IMR-90 (cell line): ENCODE measurements around the gene TOMM20. TPM values are rescaled to one million over a fixed set of nuclear protein-coding genes. Genes with fewer than 3 reads are reported as not detected.
A peak's percentile ranks its signal among the peaks of the same experiment; 100 is the strongest.

Experiments used
- ATAC-seq: fragments of 200-7000 bp; cut with Tn5 transposase; 2 replicates; pipeline ENCODE4 v1.9.1; 2020; ENCODE audit warnings: low read depth, mild to moderate bottlenecking, moderate library complexity
- BruUV-seq: library from RNA; stranded (reverse); fragments of 400-500 nt; replicated peaks from 2 replicates; lab custom pipeline; 2021; lab: Mats Ljungman, UMichigan
- CTCF ChIA-PET: fragments of 300-600 bp; formaldehyde crosslinking; extraction: SDS; loops from one replicate; lab custom pipeline; 2021; ENCODE audit warnings: antibody characterized with exemption; lab: Yijun Ruan, JAX
- POLR2A ChIA-PET: fragments of 300-600 bp; sonication (Branson Sonifier 250); formaldehyde crosslinking; loops from one replicate; lab custom pipeline; 2022; ENCODE audit warnings: antibody characterized with exemption; ENCODE audit not compliant: unreplicated experiment; lab: Charles Lee
- DNase-seq: peaks from one replicate; pipeline ENCODE4 v3.0.0; 2013
- H2AFZ ChIP-seq: replicated peaks from 2 replicates; pipeline ENCODE3; 2013; ENCODE audit warnings: low read length, mild to moderate bottlenecking; ENCODE audit not compliant: poor library complexity
- H2AK5ac ChIP-seq: 2 replicates; pipeline ENCODE4 v1.6.1; 2013; ENCODE audit warnings: low read depth, low read length, inconsistent platforms
- H2AK9ac ChIP-seq: replicated peaks from 2 replicates; pipeline ENCODE3; 2013; ENCODE audit warnings: mild to moderate bottlenecking, low read depth, low read length, moderate library complexity; ENCODE audit not compliant: poor library complexity
- H2BK120ac ChIP-seq: 2 replicates; pipeline ENCODE4 v1.6.1; 2013; ENCODE audit warnings: low read depth, low read length, inconsistent platforms
- H2BK15ac ChIP-seq: 3 replicates; pipeline ENCODE4 v1.6.1; 2013; ENCODE audit warnings: low read depth, low read length, inconsistent platforms
- H2BK20ac ChIP-seq: 2 replicates; pipeline ENCODE4 v1.6.1; 2013; ENCODE audit warnings: low read depth, mild to moderate bottlenecking, inconsistent platforms, low read length, moderate library complexity
- H2BK5ac ChIP-seq: 2 replicates; pipeline ENCODE4 v1.6.1; 2013; ENCODE audit warnings: mild to moderate bottlenecking, low read depth, low read length, inconsistent platforms; ENCODE audit not compliant: poor library complexity, severe bottlenecking
- H3K14ac ChIP-seq: replicated peaks from 2 replicates; pipeline ENCODE4 v1.6.1; 2013; ENCODE audit warnings: low read depth, low read length, inconsistent platforms
- H3K18ac ChIP-seq: 2 replicates; pipeline ENCODE4 v1.6.1; 2013; ENCODE audit warnings: low read depth, low read length, control low read depth
- H3K23ac ChIP-seq: 2 replicates; pipeline ENCODE4 v1.6.1; 2013; ENCODE audit warnings: low read depth, low read length, inconsistent platforms
- H3K27ac ChIP-seq: 2 replicates; pipeline ENCODE4 v1.5.1; 2013; ENCODE audit warnings: mild to moderate bottlenecking, control low read depth, low read length; ENCODE audit not compliant: insufficient read depth
- H3K27me3 ChIP-seq: 2 replicates; pipeline ENCODE4 v1.6.1; 2013; ENCODE audit warnings: low read length; ENCODE audit not compliant: control insufficient read depth, insufficient read depth
- H3K36me3 ChIP-seq: 2 replicates; pipeline ENCODE4 v1.6.1; 2013; ENCODE audit warnings: low read length, mixed read lengths; ENCODE audit not compliant: control insufficient read depth, insufficient read depth
- H3K4ac ChIP-seq: 2 replicates; pipeline ENCODE4 v1.6.1; 2013; ENCODE audit warnings: low read depth, low read length, inconsistent platforms
- H3K4me1 ChIP-seq: 2 replicates; pipeline ENCODE4 v1.6.1; 2013; ENCODE audit warnings: low read length, mixed read lengths; ENCODE audit not compliant: control insufficient read depth, insufficient read depth
- H3K4me2 ChIP-seq: 2 replicates; pipeline ENCODE4 v1.6.1; 2013; ENCODE audit warnings: low read depth, mild to moderate bottlenecking, control low read depth, low read length, moderate library complexity
- H3K4me3 ChIP-seq: 2 replicates; pipeline ENCODE4 v1.5.1; 2013; ENCODE audit warnings: low read depth, mild to moderate bottlenecking, control low read depth, low read length, moderate library complexity; ENCODE audit not compliant: insufficient read depth
- H3K56ac ChIP-seq: 2 replicates; pipeline ENCODE4 v1.6.1; 2013; ENCODE audit warnings: low read length, inconsistent platforms; ENCODE audit not compliant: insufficient read depth; ENCODE audit errors: extremely low read depth
- H3K79me1 ChIP-seq, 2 experiments: 2 replicates each; pipeline ENCODE4 v1.6.1; 2013; ENCODE audit warnings: low read length in 2 of 2, inconsistent platforms in 1 of 2, low read depth in 1 of 2
- H3K9ac ChIP-seq: 2 replicates; pipeline ENCODE4 v1.6.1; 2013; ENCODE audit warnings: low read depth, low read length, control low read depth
- H3K9me1 ChIP-seq: 2 replicates; pipeline ENCODE4 v1.6.1; 2013; ENCODE audit warnings: low read length, inconsistent platforms; ENCODE audit not compliant: insufficient read depth
- H3K9me3 ChIP-seq: 2 replicates; pipeline ENCODE4 v1.6.1; 2013; ENCODE audit warnings: low read length; ENCODE audit not compliant: control insufficient read depth, insufficient read depth
- H4K20me1 ChIP-seq: 2 replicates; pipeline ENCODE4 v1.6.1; 2013; ENCODE audit warnings: low read length, inconsistent platforms; ENCODE audit not compliant: insufficient read depth
- H4K5ac ChIP-seq: 2 replicates; pipeline ENCODE4 v1.6.1; 2013; ENCODE audit warnings: mild to moderate bottlenecking, low read depth, low read length, control low read depth
- H4K8ac ChIP-seq, 2 experiments: 2 replicates each; pipeline ENCODE4 v1.6.1; 2013; ENCODE audit warnings: low read depth in 2 of 2, low read length in 2 of 2, control low read depth in 1 of 2, inconsistent platforms in 1 of 2
- H4K91ac ChIP-seq: 2 replicates; pipeline ENCODE4 v1.6.1; 2013; ENCODE audit warnings: low read depth, low read length, inconsistent platforms; ENCODE audit not compliant: insufficient read depth
- BHLHE40 ChIP-seq: fragments of 150-350 bp; IDR thresholded peaks from 2 replicates; pipeline ENCODE4 v1.6.1; 2016; ENCODE audit warnings: mild to moderate bottlenecking, low read depth, low read length
- CEBPB ChIP-seq: IDR thresholded peaks from 2 replicates; pipeline ENCODE4 v1.6.1; 2012; ENCODE audit warnings: low read depth, low read length, improper control_type of control experiment
- CHD1 ChIP-seq: IDR thresholded peaks from 2 replicates; pipeline ENCODE4 v1.6.1; 2012; ENCODE audit warnings: low read depth, low read length, improper control_type of control experiment
- CTCF ChIP-seq: conservative IDR thresholded peaks from 2 replicates; pipeline ENCODE4 v1.5.1; 2012; ENCODE audit warnings: mild to moderate bottlenecking, low read depth, low read length, improper control_type of control experiment
- ELK1 ChIP-seq: fragments of 150-350 bp; IDR thresholded peaks from 2 replicates; pipeline ENCODE4 v1.6.1; 2016; ENCODE audit warnings: low read depth, mild to moderate bottlenecking, low read length, moderate library complexity, borderline replicate concordance
- FOS ChIP-seq: fragments of 150-350 bp; IDR thresholded peaks from 2 replicates; pipeline ENCODE4 v1.6.1; 2016; ENCODE audit warnings: low read depth, low read length
- MAFK ChIP-seq: IDR thresholded peaks from 2 replicates; pipeline ENCODE4 v1.6.1; 2012; ENCODE audit warnings: low read depth, low read length, improper control_type of control experiment
- MAZ ChIP-seq: IDR thresholded peaks from 2 replicates; pipeline ENCODE4 v1.6.1; 2012; ENCODE audit warnings: low read depth, mild to moderate bottlenecking, low read length, improper control_type of control experiment, moderate library complexity, borderline replicate concordance
- MXI1 ChIP-seq: IDR thresholded peaks from 2 replicates; pipeline ENCODE4 v1.6.1; 2012; ENCODE audit warnings: low read depth, mild to moderate bottlenecking, low read length, moderate library complexity, borderline replicate concordance
- NFE2L2 ChIP-seq: fragments of 150-350 bp; IDR thresholded peaks from 2 replicates; pipeline ENCODE4 v1.6.1; 2016; ENCODE audit warnings: low read depth, mild to moderate bottlenecking, low read length
- POLR2A ChIP-seq: IDR thresholded peaks from 2 replicates; pipeline ENCODE4 v1.6.1; 2012; ENCODE audit warnings: mild to moderate bottlenecking, low read depth, low read length
- RAD21 ChIP-seq: IDR thresholded peaks from 2 replicates; pipeline ENCODE4 v1.6.1; 2012; ENCODE audit warnings: low read length, improper control_type of control experiment
- RCOR1 ChIP-seq: IDR thresholded peaks from 2 replicates; pipeline ENCODE4 v1.6.1; 2012; ENCODE audit warnings: mild to moderate bottlenecking, low read length, improper control_type of control experiment; ENCODE audit not compliant: insufficient replicate concordance
- RFX5 ChIP-seq: IDR thresholded peaks from 2 replicates; pipeline ENCODE4 v1.8.0; 2012; ENCODE audit warnings: low read depth, mild to moderate bottlenecking, low read length, moderate library complexity
- SMC3 ChIP-seq: fragments of 150-350 bp; IDR thresholded peaks from 2 replicates; pipeline ENCODE4 v1.6.1; 2016; ENCODE audit warnings: low read depth, mild to moderate bottlenecking, antibody characterized with exemption, low read length, moderate library complexity
- USF2 ChIP-seq: fragments of 150-350 bp; IDR thresholded peaks from 2 replicates; pipeline ENCODE4 v1.6.1; 2017; ENCODE audit warnings: mild to moderate bottlenecking, antibody characterized with exemption, low read length, low read depth
- WGBS, 2 experiments: methylation state at CpG; one replicate each; pipeline versions ENCODE4 v1.1.5 to v1.1.7; 2013; ENCODE audit warnings: missing lambda C conversion rate in 2 of 2; ENCODE audit not compliant: insufficient read length in 1 of 2; ENCODE audit errors: extremely low coverage in 2 of 2; 5-methylcytosine and 5-hydroxymethylcytosine counted together
- dilution Hi-C: fragments of 300-500 bp; cut with HindIII; formaldehyde crosslinking; loops from one replicate; pipeline ENCODE4 v1.14.3; 2018; ENCODE audit warnings: low sequenced_read_pairs; ENCODE audit not compliant: unreplicated experiment
- in situ Hi-C: fragments of 300-500 bp; cut with MboI; formaldehyde crosslinking; loops from 3 replicates; pipeline ENCODE4 v1.14.3; 2019; ENCODE audit warnings: low sequenced_read_pairs, inconsistent platforms, mixed read lengths
- intact Hi-C: fragments of 100-400 bp; cut with micrococcal nuclease; formaldehyde crosslinking; loops from 2 replicates; pipeline ENCODE4 v1.10.0; 2022
- polyA plus RNA-seq, 3 experiments: library from polyadenylated mRNA; depleted of rRNA; stranded (reverse); fragments of >200 nt; gene quantifications; 2 replicates each; pipeline ENCODE4 v1.2.3, GENCODE V29; 2012; ENCODE audit warnings: low replicate concordance in 1 of 3
- total RNA-seq: library from RNA; depleted of rRNA; stranded (reverse); fragments of >200 nt; gene quantifications from 2 replicates; pipeline ENCODE4 v1.2.3, GENCODE V29; 2012

Gene TOMM20
- total and polyA plus RNA-seq, 2 of the 4 experiments (the other 2 are of a cell fraction), result 75.3 to 84.4 TPM

DNA sequence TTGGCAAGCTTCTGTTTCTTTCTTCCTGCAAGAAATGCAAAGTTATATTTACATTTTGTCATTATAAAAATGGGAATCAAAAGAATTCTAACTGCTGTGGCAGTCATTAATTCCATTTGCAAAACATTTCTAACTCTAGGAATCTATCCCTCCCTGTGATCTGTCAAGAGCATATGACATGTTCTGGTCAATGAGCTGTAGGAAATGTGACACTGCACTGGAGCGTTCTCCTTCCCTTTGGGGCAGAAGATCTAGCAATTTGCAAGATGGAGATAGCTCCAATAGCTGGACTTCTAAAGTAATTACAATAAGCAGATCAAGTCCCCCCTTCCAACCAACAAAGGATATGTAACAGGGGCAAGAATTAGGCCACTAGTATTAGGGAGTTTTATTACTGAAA, 6.3 kb downstream of the TOMM20 start:
- Histone ChIP-seq H3K14ac (no peak overlapping the region), H3K9ac (no peak overlapping the region), H3K9me1 (no peaks in the 10 kb centered on the region), H3K23ac (no peak overlapping the region), H3K4ac (no peak overlapping the region), H2AK9ac (no peak overlapping the region), H4K5ac (no peak overlapping the region), H2BK5ac (no peak overlapping the region), H3K4me1 (0 out of 2 replicates have a peak, but pooled peaks cover 1% of the 10 kb centered on the region), H2BK15ac (no peak overlapping the region), H4K20me1 (peaks cover 84% of the 10 kb centered on the region), H2AK5ac (no peak overlapping the region), H3K27ac (no peak overlapping the region), H4K91ac (no peak overlapping the region), H3K4me3 (no peak overlapping the region), H2AFZ (no peak overlapping the region), H3K4me2 (no peak overlapping the region; the same call in 1 of the 2 replicates), H3K18ac (no peak overlapping the region), H2BK20ac (no peak overlapping the region), H3K79me1 (peaks cover 14 to 33% of the 10 kb centered on the region in 2 experiments), H3K56ac (no peak overlapping the region), H3K36me3 (peaks cover 21% of the 10 kb centered on the region), H4K8ac (no peak overlapping the region), H3K9me3 (no peaks in the 10 kb centered on the region), H2BK120ac (no peak overlapping the region), H3K27me3 (no peaks in the 10 kb centered on the region)
- ChIA-PET CTCF (interaction anchor here (1.3 kb wide), 1 partner anchor 9 kb away, joined by 3 read pairs; no protein-coding TSS in a partner anchor), POLR2A (no interaction called here)
- dilution Hi-C loops, result no loop called here
- in situ Hi-C loops, result loop anchor here (25.0 kb wide), 1 partner anchor 985 kb away; no protein-coding TSS in a partner anchor
- no TSS peak for BruUV-seq
- intact Hi-C loops, result no loop called here
- TF ChIP-seq CHD1, result no peak
- TF ChIP-seq NFE2L2, result no peak
- no peak for TF ChIP-seq RAD21
- no peak for TF ChIP-seq USF2
- TF ChIP-seq ELK1, result no peak
- no peak for TF ChIP-seq CEBPB
- TF ChIP-seq POLR2A, result no peak
- no peak for TF ChIP-seq BHLHE40
- no peak for TF ChIP-seq MAFK
- no peak for TF ChIP-seq CTCF
- no peak for TF ChIP-seq RFX5
- no peak for TF ChIP-seq MAZ
- no peak for TF ChIP-seq SMC3
- TF ChIP-seq MXI1, result no peak
- no peak for TF ChIP-seq FOS
- no peak for TF ChIP-seq RCOR1
- no peak for DNase-seq
- no CpG with 5 or more reads among the region's 1 CpG for WGBS, 2 experiments
- ATAC-seq, result peak; percentile 28; the same call in 1 of the 2 replicates
